K562 (cell line): ENCODE data around the gene CCSER1. TPM values are rescaled to one million over a fixed set of nuclear protein-coding genes. Genes with fewer than 3 reads are reported as not detected.

Experiments used
- ATAC-seq: fragments of 200-7000 bp; cut with Tn5 transposase; 3 replicates; pipeline ENCODE4 v1.9.1; 2020; ENCODE audit warnings: moderate library complexity
- BruUV-seq: library from RNA; stranded (reverse); fragments of 400-500 nt; replicated peaks from 2 replicates; lab custom pipeline; 2021; lab: Mats Ljungman, UMichigan
- CTCF ChIA-PET: fragments of 300-600 bp; formaldehyde crosslinking; extraction: SDS; loops from one replicate; lab custom pipeline; 2021; ENCODE audit warnings: low intra/inter-chr PET ratio; lab: Yijun Ruan, JAX
- POLR2A ChIA-PET: fragments of 300-600, 350-650 bp; sonication (Branson Sonifier 250); formaldehyde crosslinking; extraction: SDS; loops from one replicate; lab custom pipeline; 2021; ENCODE audit warnings: antibody characterized with exemption, inconsistent platforms; lab: Yijun Ruan, JAX
- DNase-seq, 4 experiments: peaks; one replicate each; pipeline versions ENCODE4 v3.0.0 to v3.0.0-alpha.2; 2011 to 2018; ENCODE audit warnings: low spot score in 3 of 4, mixed read lengths in 3 of 4; ENCODE audit errors: extremely low read depth in 1 of 4
- FAIRE-seq: peaks from 2 replicates; lab custom pipeline; 2011; peaks lifted over from hg19 to GRCh38; lab: Jason Lieb, UNC
- H2AFZ ChIP-seq: 2 replicates; pipeline ENCODE4 v1.6.0; 2011; ENCODE audit warnings: low read depth, low read length, control low read depth, inconsistent platforms
- H3K27ac ChIP-seq: fragments of 200-600 bp; 3 replicates; pipeline ENCODE4 v1.8.0; 2011; ENCODE audit warnings: low read depth, mild to moderate bottlenecking, control low read depth, inconsistent platforms, low read length, moderate library complexity, mixed read lengths; ENCODE audit errors: extremely low read depth
- H3K27me3 ChIP-seq, 2 experiments: fragments of 300-600 bp in 1 of 2; 2 replicates in 1 of 2; 3 replicates in 1 of 2; pipeline versions ENCODE4 v1.6.0 to v1.8.0; 2011; ENCODE audit warnings: inconsistent platforms in 2 of 2, low read length in 2 of 2, mild to moderate bottlenecking in 1 of 2, mixed read lengths in 1 of 2, moderate library complexity in 1 of 2; ENCODE audit not compliant: control insufficient read depth in 2 of 2, insufficient read depth in 2 of 2
- H3K36me3 ChIP-seq: fragments of 300-600 bp; 3 replicates; pipeline ENCODE4 v1.8.0; 2011; ENCODE audit warnings: mild to moderate bottlenecking, low read length, inconsistent platforms; ENCODE audit not compliant: control insufficient read depth, insufficient read depth
- H3K4me1 ChIP-seq, 2 experiments: fragments of 200-600 bp in 1 of 2; replicated peaks in 1 of 2; 2 replicates in 1 of 2; 3 replicates in 1 of 2; pipeline versions ENCODE4 v1.5.1 to v1.8.0; 2011; ENCODE audit warnings: inconsistent platforms in 2 of 2, low read length in 2 of 2, mild to moderate bottlenecking in 1 of 2, mixed read lengths in 1 of 2, moderate library complexity in 1 of 2; ENCODE audit not compliant: control insufficient read depth in 2 of 2, insufficient read depth in 2 of 2
- H3K4me2 ChIP-seq: 2 replicates; pipeline ENCODE4 v1.6.1; 2011; ENCODE audit warnings: low read length, control low read depth, inconsistent platforms, mixed read lengths; ENCODE audit not compliant: insufficient read depth
- H3K4me3 ChIP-seq: fragments of 200-600 bp; sonication (generic), shearing (Covaris generic); 2 replicates; pipeline ENCODE4 v1.5.1; 2016; ENCODE audit warnings: control low read depth, inconsistent platforms
- H3K79me2 ChIP-seq: fragments of 200-600 bp; 3 replicates; pipeline ENCODE4 v1.8.0; 2011; ENCODE audit warnings: low read length, inconsistent platforms; ENCODE audit not compliant: control insufficient read depth, insufficient read depth
- H3K9ac ChIP-seq, 2 experiments: 2 replicates each; pipeline versions ENCODE4 v1.6.0 to v1.6.1; 2011; ENCODE audit warnings: low read depth in 2 of 2, low read length in 2 of 2, control low read depth in 1 of 2, inconsistent platforms in 1 of 2, mild to moderate bottlenecking in 1 of 2, mixed read lengths in 1 of 2; ENCODE audit not compliant: insufficient read depth in 1 of 2
- H3K9me1 ChIP-seq: one replicate; pipeline ENCODE4 v1.6.0; 2011; ENCODE audit warnings: inconsistent platforms, mild to moderate bottlenecking, low read length, moderate library complexity; ENCODE audit not compliant: control insufficient read depth, insufficient read depth
- H3K9me3 ChIP-seq: replicated peaks from 2 replicates; pipeline ENCODE4 v1.5.1; 2011; ENCODE audit warnings: low read depth, low read length, inconsistent platforms; ENCODE audit not compliant: control insufficient read depth, insufficient read depth
- H4K20me1 ChIP-seq: replicated peaks from 2 replicates; pipeline ENCODE4 v1.6.1; 2011; ENCODE audit warnings: low read length, inconsistent platforms, mixed read lengths; ENCODE audit not compliant: control insufficient read depth, insufficient read depth
- MTA3 ChIP-seq: fragments of 450-650 bp; formaldehyde crosslinking; IDR thresholded peaks from 2 replicates; pipeline ENCODE4 v1.6.1; 2017; ENCODE audit warnings: mild to moderate bottlenecking, borderline replicate concordance
- NR3C1 ChIP-seq: sonication (generic); formaldehyde crosslinking; IDR thresholded peaks from 2 replicates; pipeline ENCODE4 v1.8.1; 2022; ENCODE audit warnings: missing genetic modification reagents
- ZNF764 ChIP-seq: fragments of 250-450 bp; sonication (Bioruptor Pico); IDR thresholded peaks from 2 replicates; pipeline ENCODE4 v1.4.0; 2020; ENCODE audit warnings: low read depth, mild to moderate bottlenecking, moderate library complexity
- WGBS: fragments of 100-300 bp; shearing (Covaris generic); methylation state at CpG from one replicate; pipeline ENCODE4 v1.1.6; 2016; ENCODE audit warnings: low coverage, mixed read lengths; ENCODE audit not compliant: insufficient coverage; ENCODE audit errors: missing lambda C conversion rate; 5-methylcytosine and 5-hydroxymethylcytosine counted together
- in situ Hi-C: fragments of 300-500 bp; cut with MboI; formaldehyde crosslinking; loops from 4 replicates; pipeline ENCODE4 v1.15.0; 2018; ENCODE audit warnings: inconsistent platforms, mixed read lengths
- intact Hi-C: fragments of 100-400 bp; cut with micrococcal nuclease; formaldehyde crosslinking; loops from 2 replicates; pipeline ENCODE4 v1.14.2; 2022
- polyA plus RNA-seq, 8 experiments: library from polyadenylated mRNA; depleted of rRNA in 4 of 8; stranded (reverse) in 5 of 8; unstranded in 3 of 8; fragments of >200 nt; fragmentation: Nextera tagmentation in 2 of 8; fragmentation: Illumina TruSeq in 1 of 8; extraction: Ambion mirVana in 2 of 8; extraction: Trizol in 1 of 8; gene quantifications; 2 replicates each; pipeline versions ENCODE4 v1.2.1 to v1.2.3, GENCODE V29; 2011 to 2014; ENCODE audit warnings: inconsistent platforms in 1 of 8, missing spikeins in 1 of 8
- total RNA-seq, 7 experiments: library from RNA; depleted of rRNA in 6 of 7; stranded (reverse); fragments of >200 nt in 6 of 7; fragmentation: Illumina TruSeq in 2 of 7; extraction: Trizol in 2 of 7; gene quantifications; 2 replicates each; pipeline versions ENCODE4 v1.2.1 to v1.2.3, GENCODE V29; 2011 to 2021; ENCODE audit warnings: low replicate concordance in 1 of 7
- TF ChIP-seq, protein P1 (sequence below): sonication (generic); formaldehyde crosslinking; IDR thresholded peaks from 2 replicates; pipeline ENCODE4 v1.8.1; 2023; ENCODE audit warnings: missing genetic modification reagents, mild to moderate bottlenecking, borderline replicate concordance
- TF ChIP-seq, protein P2 (sequence below): sonication (generic); formaldehyde crosslinking; IDR thresholded peaks from 2 replicates; pipeline ENCODE4 v1.8.0; 2022; ENCODE audit warnings: mild to moderate bottlenecking, missing genetic modification reagents
- TF ChIP-seq, protein P3 (sequence below): fragments of 450-650 bp; conservative IDR thresholded peaks from 2 replicates; pipeline ENCODE4 v1.6.1; 2016; ENCODE audit warnings: missing genetic modification characterization, low read depth, mild to moderate bottlenecking, control low read depth, missing compliant biosample characterization

CCSER1 gene
- total and polyA plus RNA-seq, 9 of the 15 experiments (the other 6 are each of a cell fraction or from before 2014, with no cell fraction given): not detected

DNA sequence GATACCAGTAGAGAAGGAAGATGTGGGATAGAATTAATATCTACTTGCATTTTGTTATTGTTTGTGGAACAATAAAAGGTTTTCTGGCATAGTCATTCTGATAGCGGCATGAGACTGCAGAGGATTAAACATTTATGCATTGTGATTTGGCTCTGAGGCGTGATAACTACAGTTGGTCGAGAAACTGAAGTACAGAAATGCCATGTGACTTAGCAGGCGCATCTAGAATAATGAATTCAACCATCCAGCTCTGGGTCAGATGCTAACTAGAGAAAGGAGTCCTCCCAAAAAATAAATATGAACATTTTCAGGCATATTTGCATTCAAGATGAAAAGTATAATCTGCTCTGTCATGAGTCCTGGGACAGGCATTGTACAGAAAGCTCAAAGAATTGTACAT, 62.8 kb downstream of the CCSER1 start (continued):
- TF ChIP-seq, protein P1, sequence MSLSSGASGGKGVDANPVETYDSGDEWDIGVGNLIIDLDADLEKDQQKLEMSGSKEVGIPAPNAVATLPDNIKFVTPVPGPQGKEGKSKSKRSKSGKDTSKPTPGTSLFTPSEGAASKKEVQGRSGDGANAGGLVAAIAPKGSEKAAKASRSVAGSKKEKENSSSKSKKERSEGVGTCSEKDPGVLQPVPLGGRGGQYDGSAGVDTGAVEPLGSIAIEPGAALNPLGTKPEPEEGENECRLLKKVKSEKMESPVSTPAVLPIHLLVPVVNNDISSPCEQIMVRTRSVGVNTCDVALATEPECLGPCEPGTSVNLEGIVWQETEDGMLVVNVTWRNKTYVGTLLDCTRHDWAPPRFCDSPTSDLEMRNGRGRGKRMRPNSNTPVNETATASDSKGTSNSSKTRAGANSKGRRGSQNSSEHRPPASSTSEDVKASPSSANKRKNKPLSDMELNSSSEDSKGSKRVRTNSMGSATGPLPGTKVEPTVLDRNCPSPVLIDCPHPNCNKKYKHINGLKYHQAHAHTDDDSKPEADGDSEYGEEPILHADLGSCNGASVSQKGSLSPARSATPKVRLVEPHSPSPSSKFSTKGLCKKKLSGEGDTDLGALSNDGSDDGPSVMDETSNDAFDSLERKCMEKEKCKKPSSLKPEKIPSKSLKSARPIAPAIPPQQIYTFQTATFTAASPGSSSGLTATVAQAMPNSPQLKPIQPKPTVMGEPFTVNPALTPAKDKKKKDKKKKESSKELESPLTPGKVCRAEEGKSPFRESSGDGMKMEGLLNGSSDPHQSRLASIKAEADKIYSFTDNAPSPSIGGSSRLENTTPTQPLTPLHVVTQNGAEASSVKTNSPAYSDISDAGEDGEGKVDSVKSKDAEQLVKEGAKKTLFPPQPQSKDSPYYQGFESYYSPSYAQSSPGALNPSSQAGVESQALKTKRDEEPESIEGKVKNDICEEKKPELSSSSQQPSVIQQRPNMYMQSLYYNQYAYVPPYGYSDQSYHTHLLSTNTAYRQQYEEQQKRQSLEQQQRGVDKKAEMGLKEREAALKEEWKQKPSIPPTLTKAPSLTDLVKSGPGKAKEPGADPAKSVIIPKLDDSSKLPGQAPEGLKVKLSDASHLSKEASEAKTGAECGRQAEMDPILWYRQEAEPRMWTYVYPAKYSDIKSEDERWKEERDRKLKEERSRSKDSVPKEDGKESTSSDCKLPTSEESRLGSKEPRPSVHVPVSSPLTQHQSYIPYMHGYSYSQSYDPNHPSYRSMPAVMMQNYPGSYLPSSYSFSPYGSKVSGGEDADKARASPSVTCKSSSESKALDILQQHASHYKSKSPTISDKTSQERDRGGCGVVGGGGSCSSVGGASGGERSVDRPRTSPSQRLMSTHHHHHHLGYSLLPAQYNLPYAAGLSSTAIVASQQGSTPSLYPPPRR (CRISPR knock-in tag): no peak
- TF ChIP-seq ZNF764: no peak
- TF ChIP-seq MTA3: no peak
- TF ChIP-seq, all 486 proteins: peak for 0

DNA sequence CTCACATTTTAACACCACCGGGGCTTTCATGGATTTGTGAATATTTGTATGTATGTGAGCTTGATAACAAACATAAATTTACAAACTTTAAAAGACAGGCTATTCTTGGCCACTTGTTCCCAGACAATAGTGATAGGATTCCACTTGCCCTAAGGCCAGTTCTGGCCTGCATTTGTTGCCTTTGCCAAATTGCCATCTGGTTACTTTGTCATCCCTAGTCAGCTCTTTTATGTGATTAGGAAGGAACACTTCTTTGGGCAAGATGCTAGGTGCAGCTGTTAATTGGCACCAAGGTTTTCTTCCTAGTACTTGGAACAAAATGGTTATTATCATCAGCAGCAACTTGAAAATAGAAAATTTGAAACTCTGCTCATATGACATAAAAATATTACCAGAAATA, 63.3 kb downstream of the CCSER1 start:
- Histone ChIP-seq H3K4me2 (no peak overlapping the region), H3K27me3 (no peaks in the 10 kb centered on the region), H4K20me1 (no peaks in the 10 kb centered on the region), H3K4me1 (no peaks in the 10 kb centered on the region), H3K9me1 (no peaks in the 10 kb centered on the region), H3K27ac (no peak overlapping the region), H3K9ac (no peak overlapping the region), H3K36me3 (no peaks in the 10 kb centered on the region), H3K79me2 (no peaks in the 10 kb centered on the region), H2AFZ (no peak overlapping the region), H3K4me3 (no peak overlapping the region), H3K9me3 (no peaks in the 10 kb centered on the region)
- BruUV-seq: no TSS peak
- ChIA-PET POLR2A (no interaction called here), CTCF (no interaction called here)
- WGBS: 0% methylated on average over 1 of the region's 1 CpG
- ATAC-seq (no peak), DNase-seq (no peak), FAIRE-seq (no peak)
- in situ Hi-C loops: no loop called here
- intact Hi-C loops: no loop called here
- TF ChIP-seq, protein P2, sequence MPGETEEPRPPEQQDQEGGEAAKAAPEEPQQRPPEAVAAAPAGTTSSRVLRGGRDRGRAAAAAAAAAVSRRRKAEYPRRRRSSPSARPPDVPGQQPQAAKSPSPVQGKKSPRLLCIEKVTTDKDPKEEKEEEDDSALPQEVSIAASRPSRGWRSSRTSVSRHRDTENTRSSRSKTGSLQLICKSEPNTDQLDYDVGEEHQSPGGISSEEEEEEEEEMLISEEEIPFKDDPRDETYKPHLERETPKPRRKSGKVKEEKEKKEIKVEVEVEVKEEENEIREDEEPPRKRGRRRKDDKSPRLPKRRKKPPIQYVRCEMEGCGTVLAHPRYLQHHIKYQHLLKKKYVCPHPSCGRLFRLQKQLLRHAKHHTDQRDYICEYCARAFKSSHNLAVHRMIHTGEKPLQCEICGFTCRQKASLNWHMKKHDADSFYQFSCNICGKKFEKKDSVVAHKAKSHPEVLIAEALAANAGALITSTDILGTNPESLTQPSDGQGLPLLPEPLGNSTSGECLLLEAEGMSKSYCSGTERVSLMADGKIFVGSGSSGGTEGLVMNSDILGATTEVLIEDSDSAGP: no peak
- TF ChIP-seq, protein P3, sequence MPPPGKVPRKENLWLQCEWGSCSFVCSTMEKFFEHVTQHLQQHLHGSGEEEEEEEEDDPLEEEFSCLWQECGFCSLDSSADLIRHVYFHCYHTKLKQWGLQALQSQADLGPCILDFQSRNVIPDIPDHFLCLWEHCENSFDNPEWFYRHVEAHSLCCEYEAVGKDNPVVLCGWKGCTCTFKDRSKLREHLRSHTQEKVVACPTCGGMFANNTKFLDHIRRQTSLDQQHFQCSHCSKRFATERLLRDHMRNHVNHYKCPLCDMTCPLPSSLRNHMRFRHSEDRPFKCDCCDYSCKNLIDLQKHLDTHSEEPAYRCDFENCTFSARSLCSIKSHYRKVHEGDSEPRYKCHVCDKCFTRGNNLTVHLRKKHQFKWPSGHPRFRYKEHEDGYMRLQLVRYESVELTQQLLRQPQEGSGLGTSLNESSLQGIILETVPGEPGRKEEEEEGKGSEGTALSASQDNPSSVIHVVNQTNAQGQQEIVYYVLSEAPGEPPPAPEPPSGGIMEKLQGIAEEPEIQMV (tag): no peak
- no peak for TF ChIP-seq NR3C1 (CRISPR knock-in tag)
